Esophagus squamous epithelium (tissue), 5 donors: ENCODE data around the gene SLC11A1. TPM values are rescaled to one million over a fixed set of nuclear protein-coding genes. Genes with fewer than 3 reads are reported as not detected.

Experiments
- DNase-seq: peaks from one replicate; lab custom pipeline; 2025; lab: John Stamatoyannopoulos, UW
- H3K27ac ChIP-seq, 4 donors: fragments of 200-600 bp; sonication (generic); one replicate each; pipeline ENCODE4 v1.5.1; 2016 to 2019; ENCODE audit warnings: mild to moderate bottlenecking in 1 of 4
- H3K27me3 ChIP-seq, 4 donors: fragments of 200-600 bp; sonication (generic); 1 replicate in 3 of 4; 2 replicates in 1 of 4; pipeline versions ENCODE4 v1.5.1 to v1.6.0; 2017 to 2021; ENCODE audit warnings: antibody characterized with exemption in 1 of 4
- H3K36me3 ChIP-seq, 3 donors: fragments of 200-600 bp; sonication (generic); one replicate each; pipeline ENCODE4 v1.5.1; 2016 to 2019
- H3K4me1 ChIP-seq, 3 donors: fragments of 200-600 bp; sonication (generic); one replicate each; pipeline ENCODE4 v1.5.1; 2017 to 2019
- H3K4me3 ChIP-seq, 4 donors: fragments of 200-600 bp; sonication (generic); 1 replicate in 3 of 4; 2 replicates in 1 of 4; pipeline ENCODE4 v1.5.1; 2016 to 2019; ENCODE audit warnings: mild to moderate bottlenecking in 2 of 4, moderate library complexity in 1 of 4
- H3K9me3 ChIP-seq, 3 donors: fragments of 200-600 bp; sonication (generic); one replicate each; pipeline ENCODE4 v1.5.1; 2016 to 2019
- CTCF ChIP-seq, 6 experiments: fragments of 450-650 bp in 4 of 6; fragments of 200-600 bp in 2 of 6; sonication (generic) in 2 of 6; IDR thresholded peaks; one replicate each; pipeline ENCODE4 v1.5.1; 2016 to 2019; ENCODE audit warnings: antibody characterized with exemption in 6 of 6, mild to moderate bottlenecking in 4 of 6, moderate library complexity in 4 of 6
- POLR2A ChIP-seq, 4 donors: fragments of 450-650 bp; IDR thresholded peaks; one replicate each; pipeline ENCODE4 v1.6.1; 2017; ENCODE audit warnings: antibody characterized with exemption in 4 of 4, mild to moderate bottlenecking in 4 of 4, moderate library complexity in 3 of 4
- WGBS, 2 donors: methylation state at CpG; one replicate each; pipeline ENCODE4 v1.1.5; 2018; 5-methylcytosine and 5-hydroxymethylcytosine counted together
- intact Hi-C: fragments of 100-400 bp; cut with DNase I; formaldehyde crosslinking; loops from one replicate; pipeline ENCODE4 v1.15.0; 2022
- total RNA-seq, 4 donors: library from RNA; depleted of rRNA; stranded (reverse); fragments of >200 nt; gene quantifications; one replicate each; pipeline ENCODE4 v1.1.0, GENCODE V29; 2016
- donor health status: DM: yes; HTN: yes; CAD: no.

The SLC11A1 gene
- total RNA-seq, 4 donors from 2014 or later = 1.7 to 10.6 (median 8.7) TPM

DNA sequence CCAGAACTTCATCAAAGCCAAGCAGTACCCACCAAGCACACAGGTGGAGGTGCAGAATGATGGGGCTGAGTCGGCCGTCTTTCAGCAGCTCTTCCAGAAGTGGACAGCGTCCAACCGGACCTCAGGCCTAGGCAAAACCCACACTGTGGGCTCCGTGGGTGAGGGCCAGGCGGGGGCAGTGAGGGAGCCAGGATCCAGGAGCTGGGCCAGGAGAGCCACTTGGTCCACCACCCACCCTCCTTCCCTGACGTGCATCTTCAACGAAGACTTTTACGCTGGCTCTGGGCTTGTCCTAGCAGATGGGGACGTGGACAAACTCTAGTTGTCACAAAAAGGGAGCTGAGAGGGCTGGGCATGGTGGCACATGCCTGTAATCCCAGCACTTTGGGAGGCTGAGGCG lies 48.6 kb downstream of the SLC11A1 start:
- no peak overlapping the region for H3K27ac ChIP-seq
- 84 to 92% methylated on average over 9 of the region's 11 CpGs for WGBS, 2 donors
- no peaks in the 10 kb centered on the region for H3K27me3 ChIP-seq
- intact Hi-C loops = no loop called here
- no peaks in the 10 kb centered on the region for H3K4me1 ChIP-seq
- no peaks in the 10 kb centered on the region for H3K9me3 ChIP-seq
- no peak for TF ChIP-seq CTCF (IDR thresholded peaks at IDR 0.05)
- TF ChIP-seq POLR2A (IDR thresholded peaks at IDR 0.05) = no peak
- no peaks in the 10 kb centered on the region for H3K36me3 ChIP-seq
- no peak overlapping the region for H3K4me3 ChIP-seq
- no peak for DNase-seq

DNA sequence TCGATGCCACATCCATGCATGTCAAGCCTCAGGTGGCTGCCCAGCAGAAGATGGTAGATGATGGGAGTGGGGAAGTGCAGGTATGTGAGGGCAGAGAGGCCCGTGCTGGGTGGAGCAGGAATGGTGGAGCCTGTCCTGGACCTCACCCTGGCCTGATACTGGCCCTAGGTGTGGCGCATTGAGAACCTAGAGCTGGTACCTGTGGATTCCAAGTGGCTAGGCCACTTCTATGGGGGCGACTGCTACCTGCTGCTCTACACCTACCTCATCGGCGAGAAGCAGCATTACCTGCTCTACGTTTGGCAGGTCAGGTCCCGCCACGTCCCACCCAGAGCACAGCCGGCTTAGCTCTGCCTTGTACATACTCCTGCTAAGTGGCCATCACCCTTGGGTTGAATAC lies 49.8 kb downstream of the SLC11A1 start:
- WGBS, 2 donors = 75 to 93% methylated on average over 9 of the region's 10 CpGs
- Histone ChIP-seq H3K27me3 (no peaks in the 10 kb centered on the region), H3K4me1 (no peaks in the 10 kb centered on the region), H3K27ac (no peak overlapping the region), H3K9me3 (no peaks in the 10 kb centered on the region), H3K36me3 (no peaks in the 10 kb centered on the region), H3K4me3 (no peak overlapping the region)
- TF ChIP-seq CTCF (IDR thresholded peaks at IDR 0.05) (no peak), POLR2A (IDR thresholded peaks at IDR 0.05) (no peak)
- DNase-seq = no peak
- intact Hi-C loops = no loop called here

DNA sequence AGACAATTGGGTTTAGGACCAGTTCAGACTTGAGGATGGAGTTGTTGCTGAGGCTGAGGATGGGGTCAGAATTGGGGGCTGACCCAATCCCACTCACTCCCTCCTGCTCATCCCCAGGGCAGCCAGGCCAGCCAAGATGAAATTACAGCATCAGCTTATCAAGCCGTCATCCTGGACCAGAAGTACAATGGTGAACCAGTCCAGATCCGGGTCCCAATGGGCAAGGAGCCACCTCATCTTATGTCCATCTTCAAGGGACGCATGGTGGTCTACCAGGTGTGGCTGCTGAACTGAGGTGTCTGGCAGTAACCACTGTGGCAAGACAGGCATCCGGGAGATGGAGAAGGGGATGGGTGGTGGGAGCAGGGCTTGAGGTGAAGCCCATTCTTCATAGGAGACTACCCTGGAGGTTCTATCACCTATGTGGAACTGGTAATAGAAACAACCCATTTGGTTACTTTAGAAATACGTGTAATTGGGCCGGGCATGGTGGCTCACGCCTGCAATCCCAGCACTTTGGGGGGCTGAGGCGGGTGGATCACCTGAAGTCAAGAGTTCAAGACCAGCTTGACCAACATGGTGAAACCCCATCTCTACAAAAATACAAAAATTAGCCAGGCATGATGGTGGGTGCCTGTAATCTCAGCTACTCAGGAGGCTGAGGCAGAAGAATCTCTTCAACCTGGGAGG lies 50.7 kb downstream of the SLC11A1 start:
- DNase-seq = no peak
- Histone ChIP-seq H3K27ac (no peak overlapping the region), H3K27me3 (no peaks in the 10 kb centered on the region), H3K4me3 (no peak overlapping the region), H3K4me1 (no peaks in the 10 kb centered on the region), H3K36me3 (no peaks in the 10 kb centered on the region), H3K9me3 (no peaks in the 10 kb centered on the region)
- intact Hi-C loops = no loop called here
- 87 to 100% methylated on average over 3 to 7 of the region's 8 CpGs for WGBS, 2 donors
- TF ChIP-seq CTCF (IDR thresholded peaks at IDR 0.05) = no peak
- no peak for TF ChIP-seq POLR2A (IDR thresholded peaks at IDR 0.05)

DNA sequence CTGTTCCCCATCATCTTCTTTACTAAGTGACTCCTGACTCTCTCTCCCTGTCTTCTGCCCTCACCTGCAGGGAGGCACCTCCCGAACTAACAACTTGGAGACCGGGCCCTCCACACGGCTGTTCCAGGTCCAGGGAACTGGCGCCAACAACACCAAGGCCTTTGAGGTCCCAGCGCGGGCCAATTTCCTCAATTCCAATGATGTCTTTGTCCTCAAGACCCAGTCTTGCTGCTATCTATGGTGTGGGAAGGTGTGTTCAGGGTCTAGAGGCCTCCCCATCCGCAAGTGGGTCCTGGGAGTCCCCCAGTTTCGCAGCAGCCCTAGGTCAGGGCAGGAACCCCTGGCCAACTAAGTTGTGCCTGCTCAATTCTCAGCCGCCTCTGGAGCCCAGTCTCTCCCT lies 52.4 kb downstream of the SLC11A1 start:
- Histone ChIP-seq H3K4me1 (peaks cover 0 to 5% (median 4%) of the 10 kb centered on the region in 3 donors), H3K27ac (no peak overlapping the region), H3K4me3 (no peak overlapping the region), H3K9me3 (no peaks in the 10 kb centered on the region), H3K27me3 (no peaks in the 10 kb centered on the region), H3K36me3 (no peaks in the 10 kb centered on the region)
- no peak for DNase-seq
- intact Hi-C loops = no loop called here
- WGBS, 2 donors = 86 to 92% methylated on average over 8 to 9 of the region's 9 CpGs
- no peak for TF ChIP-seq POLR2A (IDR thresholded peaks at IDR 0.05)
- no peak for TF ChIP-seq CTCF (IDR thresholded peaks at IDR 0.05)

DNA sequence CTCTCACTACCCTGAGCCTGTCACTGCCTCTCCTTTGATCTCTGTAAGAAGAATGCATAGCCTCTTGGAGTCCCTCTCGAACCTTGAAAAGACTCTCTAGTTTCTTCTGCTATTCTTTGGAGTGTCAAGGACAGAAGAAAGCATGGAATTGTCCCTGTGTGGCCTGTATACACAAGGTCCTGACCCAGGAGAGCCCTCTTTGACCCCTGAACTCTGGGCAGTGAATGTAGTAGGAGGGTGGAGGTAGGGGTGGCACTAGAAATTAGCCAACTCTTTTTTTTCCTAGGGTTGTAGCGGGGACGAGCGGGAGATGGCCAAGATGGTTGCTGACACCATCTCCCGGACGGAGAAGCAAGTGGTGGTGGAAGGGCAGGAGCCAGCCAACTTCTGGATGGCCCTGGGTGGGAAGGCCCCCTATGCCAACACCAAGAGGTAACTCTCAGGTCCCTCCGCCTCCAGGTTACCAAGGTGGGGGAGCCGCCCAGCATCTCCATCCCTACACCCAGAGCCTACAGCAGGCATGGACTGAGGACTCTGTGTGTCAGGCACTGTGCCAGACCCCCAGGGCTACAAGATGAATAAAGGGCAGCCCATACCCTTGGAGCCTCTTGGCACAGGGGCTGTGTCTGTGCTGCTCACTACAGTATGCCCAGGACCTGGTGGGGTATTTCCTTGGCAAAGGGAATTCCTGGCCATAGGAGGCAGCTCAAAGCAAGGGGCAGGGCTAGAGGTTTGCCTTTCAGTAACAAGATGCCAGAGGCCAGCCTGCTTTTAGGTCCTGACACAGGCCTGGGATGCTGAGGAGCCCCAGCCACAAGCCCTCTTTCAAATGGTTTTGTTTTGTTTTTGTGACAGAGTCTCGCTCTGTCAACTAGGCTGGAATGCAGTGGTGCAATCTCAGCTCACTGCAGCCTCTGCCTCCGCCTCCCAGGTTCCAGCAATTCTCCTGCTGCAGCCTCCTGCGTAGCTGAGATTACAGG lies 53.2 kb downstream of the SLC11A1 start:
- Histone ChIP-seq H3K27me3 (no peaks in the 10 kb centered on the region), H3K36me3 (no peaks in the 10 kb centered on the region), H3K4me3 (no peak overlapping the region), H3K4me1 (peaks cover 0 to 5% (median 4%) of the 10 kb centered on the region in 3 donors), H3K9me3 (no peaks in the 10 kb centered on the region), H3K27ac (no peak overlapping the region)
- intact Hi-C loops = no loop called here
- no peak for DNase-seq
- TF ChIP-seq CTCF (IDR thresholded peaks at IDR 0.05) = no peak
- TF ChIP-seq POLR2A (IDR thresholded peaks at IDR 0.05) = no peak
- whole genome bisulfite sequencing, 2 donors = 88 to 100% methylated on average over 9 to 10 of the region's 11 CpGs
